Astrocyte of the spinal cord (primary cell): ENCODE results near the gene NDUFC2.

Experiments
- DNase-seq: peaks from one replicate; pipeline ENCODE4 v3.0.0; 2011; ENCODE audit warnings: low read depth, low spot score
- H3K4me3 ChIP-seq: 2 replicates; pipeline ENCODE4 v1.5.1; 2011; ENCODE audit warnings: low read depth, mild to moderate bottlenecking, low read length, moderate library complexity
- in situ Hi-C: cut with HindIII; loops from 2 replicates; pipeline ENCODE4 v1.10.0; 2017; ENCODE audit warnings: low sequenced_read_pairs
- TF ChIP-seq, protein P1 (sequence below): IDR thresholded peaks from 2 replicates; pipeline ENCODE4 v1.5.1; 2012; ENCODE audit warnings: low read depth, mild to moderate bottlenecking, low read length, inconsistent platforms

The NDUFC2 gene

DNA sequence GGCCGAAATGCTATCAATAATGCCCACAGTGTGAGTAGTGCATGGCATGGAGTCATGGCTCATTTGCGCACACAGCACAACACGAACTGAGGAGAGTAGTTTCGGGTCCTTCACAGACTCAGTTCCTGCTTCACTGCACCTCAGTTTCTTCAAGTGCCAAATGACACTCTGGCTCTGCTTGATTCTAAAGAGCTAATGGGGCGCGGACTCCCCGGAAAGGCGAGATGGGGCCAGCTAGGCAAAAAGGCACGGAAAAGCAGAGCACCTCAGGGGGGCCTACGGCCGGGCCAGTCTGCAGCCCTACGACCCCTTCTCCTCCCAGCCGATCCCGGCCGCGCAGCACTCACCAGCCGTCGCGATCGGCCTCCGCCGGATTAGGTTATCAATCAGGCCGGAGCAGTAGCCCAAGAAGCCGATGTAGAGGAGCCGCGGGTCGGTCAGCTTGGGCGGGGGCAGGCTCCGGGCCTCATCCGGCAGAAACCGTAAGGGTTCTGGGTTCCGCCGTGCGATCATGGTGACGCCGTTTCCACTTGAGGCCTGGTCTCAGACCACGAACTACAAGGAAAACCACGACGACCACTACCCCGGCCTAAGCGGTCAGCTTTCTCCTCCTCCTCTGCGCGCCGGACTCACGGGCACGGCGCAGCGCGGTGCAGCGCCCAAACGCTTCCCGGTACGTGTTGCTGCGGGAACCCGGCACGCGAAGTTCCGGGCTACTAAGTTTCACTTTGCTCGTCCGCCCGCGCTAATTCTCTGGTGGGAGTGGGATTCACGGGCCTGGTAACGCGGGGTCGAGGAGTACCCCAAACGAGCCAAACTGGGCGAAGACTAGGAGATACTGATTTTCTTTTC, at the start of gene NDUFC2:
Gene NDUFC2 (minus strand): TSS at position 631 of the 852 bp plus-strand sequence. CDS start 118 bp downstream, at position 513.
- DNase-seq, result peak; percentile 89
- in situ Hi-C loops, result no loop called here
- TF ChIP-seq, protein P1, sequence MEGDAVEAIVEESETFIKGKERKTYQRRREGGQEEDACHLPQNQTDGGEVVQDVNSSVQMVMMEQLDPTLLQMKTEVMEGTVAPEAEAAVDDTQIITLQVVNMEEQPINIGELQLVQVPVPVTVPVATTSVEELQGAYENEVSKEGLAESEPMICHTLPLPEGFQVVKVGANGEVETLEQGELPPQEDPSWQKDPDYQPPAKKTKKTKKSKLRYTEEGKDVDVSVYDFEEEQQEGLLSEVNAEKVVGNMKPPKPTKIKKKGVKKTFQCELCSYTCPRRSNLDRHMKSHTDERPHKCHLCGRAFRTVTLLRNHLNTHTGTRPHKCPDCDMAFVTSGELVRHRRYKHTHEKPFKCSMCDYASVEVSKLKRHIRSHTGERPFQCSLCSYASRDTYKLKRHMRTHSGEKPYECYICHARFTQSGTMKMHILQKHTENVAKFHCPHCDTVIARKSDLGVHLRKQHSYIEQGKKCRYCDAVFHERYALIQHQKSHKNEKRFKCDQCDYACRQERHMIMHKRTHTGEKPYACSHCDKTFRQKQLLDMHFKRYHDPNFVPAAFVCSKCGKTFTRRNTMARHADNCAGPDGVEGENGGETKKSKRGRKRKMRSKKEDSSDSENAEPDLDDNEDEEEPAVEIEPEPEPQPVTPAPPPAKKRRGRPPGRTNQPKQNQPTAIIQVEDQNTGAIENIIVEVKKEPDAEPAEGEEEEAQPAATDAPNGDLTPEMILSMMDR, result no peak
- H3K4me3 ChIP-seq, result peak within 1 kb of the TSS; percentile 74

DNA sequence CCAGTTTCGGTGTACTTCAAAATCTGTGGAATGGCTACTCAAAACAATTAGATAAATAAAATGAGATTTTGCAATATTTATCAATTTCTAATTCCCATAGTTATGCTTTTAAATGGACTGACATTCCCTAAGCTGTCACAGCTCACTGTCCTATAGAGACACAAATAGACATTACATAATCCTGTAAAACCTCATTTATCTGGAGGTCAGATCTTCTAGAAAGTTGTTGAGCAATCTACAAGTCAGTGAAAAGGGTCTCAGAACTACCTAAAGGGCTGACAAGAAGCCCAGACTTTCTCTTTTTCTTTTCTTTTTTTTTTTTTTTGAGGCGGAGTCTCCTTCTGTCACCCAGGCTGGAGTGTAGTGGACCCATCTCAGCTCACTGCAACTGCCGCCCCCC, 47.7 kb upstream of the NDUFC2 start:
- DNase-seq, result no peak
- TF ChIP-seq, protein P1, result no peak
- no peak overlapping the region for H3K4me3 ChIP-seq
- in situ Hi-C loops, result no loop called here

- in situ Hi-C loops, result no loop called here
- DNase-seq, result no peak
- TF ChIP-seq, protein P1, result no peak
- no peak overlapping the region for H3K4me3 ChIP-seq
These were observed 33.1 kb upstream of the NDUFC2 start for GRCh38 chr11:78112582-78113275.

DNA sequence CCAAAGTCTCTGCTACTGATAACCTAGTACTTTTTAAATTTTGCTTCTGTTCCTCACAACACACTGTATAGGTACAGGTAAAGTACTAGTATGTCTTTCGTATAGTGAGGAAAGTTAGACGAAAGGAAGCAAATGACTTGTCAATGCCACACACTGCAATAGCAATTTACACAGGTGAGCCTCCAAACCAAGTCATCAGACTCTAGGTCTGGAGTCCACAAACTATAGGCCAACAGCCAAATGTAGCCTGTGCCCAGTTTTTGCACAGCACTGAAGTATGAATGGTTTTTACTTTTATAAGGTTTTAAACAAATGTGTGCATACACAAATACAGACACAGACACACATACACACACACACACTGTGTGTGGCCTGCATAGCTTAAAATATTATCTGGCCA, 31.6 kb upstream of the NDUFC2 start:
- TF ChIP-seq, protein P1, result no peak
- no peak overlapping the region for H3K4me3 ChIP-seq
- no peak for DNase-seq
- in situ Hi-C loops, result no loop called here

DNA sequence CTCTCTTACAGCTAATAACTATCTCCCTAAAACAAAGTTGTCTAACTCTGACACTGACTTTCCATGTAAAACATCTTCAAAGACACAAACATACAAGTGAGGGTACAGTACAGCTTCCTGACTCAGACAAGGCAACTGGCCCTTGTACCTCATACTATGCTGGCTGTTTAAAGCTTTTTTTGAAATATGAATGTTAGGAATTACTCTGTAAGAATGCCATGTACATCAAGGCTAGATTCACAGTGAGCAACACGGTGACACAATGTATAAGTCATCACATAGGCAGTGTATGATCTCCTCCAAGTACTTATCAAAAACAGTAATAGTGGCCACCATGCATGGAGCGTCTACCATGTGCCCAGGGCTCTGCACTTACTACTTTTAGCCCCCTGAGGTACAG, 31.2 kb upstream of the NDUFC2 start:
- DNase-seq, result no peak
- TF ChIP-seq, protein P1, result no peak
- in situ Hi-C loops, result no loop called here
- H3K4me3 ChIP-seq, result no peak overlapping the region

- H3K4me3 ChIP-seq, result no peak overlapping the region
- DNase-seq, result no peak
- in situ Hi-C loops, result no loop called here
- TF ChIP-seq, protein P1, result no peak
These were observed 30.7 kb upstream of the NDUFC2 start for GRCh38 chr11:78110351-78110750.
